Activated CD4-positive, alpha-beta T cell treated with anti-CD3 and anti-CD28 coated beads, Interleukin-2, amount 50 U/mL, for 16 hours (primary cell): ENCODE results near the gene PCDHGA9.
"Not testable (repeated sequence)": the region's sequence is repeated elsewhere in the genome, so short reads cannot be mapped to it uniquely, and the experiment has no call there.

Experiments used
- DNase-seq: peaks from one replicate; pipeline ENCODE4 v3.0.0-alpha.2; 2020

The PCDHGA9 gene

GRCh38 chr5:141384471-141385267, 17.9 kb upstream of the PCDHGA9 start:
- no peak for DNase-seq

- DNase-seq: peak; percentile 26
These were observed 14.8 kb upstream of the PCDHGA9 start, which contains the start of gene PCDHGB4 for GRCh38 chr5:141387557-141388311. Gene PCDHGB4 (plus strand): TSS chr5:141387698. CDS start chr5:141387885, 187 bp downstream.

GRCh38 chr5:141388661-141389060, 13.9 kb upstream of the PCDHGA9 start:
- no peak for DNase-seq

DNA sequence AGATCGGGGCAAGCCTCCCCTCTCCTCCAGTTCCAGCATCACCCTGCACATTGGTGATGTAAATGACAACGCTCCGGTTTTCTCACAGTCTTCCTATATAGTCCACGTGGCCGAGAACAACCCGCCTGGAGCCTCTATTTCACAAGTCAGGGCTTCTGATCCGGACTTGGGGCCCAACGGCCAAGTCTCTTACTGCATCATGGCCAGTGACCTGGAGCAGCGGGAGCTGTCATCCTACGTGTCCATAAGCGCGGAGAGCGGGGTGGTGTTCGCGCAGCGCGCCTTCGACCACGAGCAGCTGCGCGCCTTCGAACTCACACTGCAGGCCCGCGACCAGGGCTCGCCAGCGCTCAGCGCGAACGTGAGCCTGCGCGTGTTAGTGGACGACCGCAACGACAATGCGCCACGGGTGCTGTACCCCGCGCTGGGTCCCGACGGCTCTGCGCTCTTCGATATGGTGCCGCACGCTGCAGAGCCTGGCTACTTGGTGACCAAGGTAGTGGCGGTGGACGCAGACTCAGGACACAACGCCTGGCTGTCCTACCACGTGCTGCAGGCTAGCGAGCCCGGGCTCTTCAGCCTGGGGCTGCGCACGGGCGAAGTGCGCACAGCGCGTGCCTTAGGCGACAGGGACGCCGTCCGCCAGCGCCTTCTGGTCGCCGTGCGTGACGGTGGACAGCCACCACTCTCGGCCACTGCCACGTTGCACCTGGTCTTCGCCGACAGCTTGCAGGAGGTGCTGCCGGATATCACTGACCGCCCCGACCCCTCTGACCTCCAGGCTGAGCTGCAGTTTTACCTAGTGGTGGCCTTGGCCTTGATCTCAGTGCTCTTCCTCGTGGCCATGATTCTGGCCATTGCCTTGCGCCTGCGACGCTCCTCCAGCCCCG, 13.2 kb upstream of the PCDHGA9 start:
- DNase-seq: no peak

GRCh38 chr5:141392429-141393198, 10.0 kb upstream of the PCDHGA9 start, which contains the start of gene PCDHGA8:
Gene PCDHGA8 (plus strand): TSS chr5:141392633. CDS start chr5:141392814, 181 bp downstream.
- no peak for DNase-seq

DNA sequence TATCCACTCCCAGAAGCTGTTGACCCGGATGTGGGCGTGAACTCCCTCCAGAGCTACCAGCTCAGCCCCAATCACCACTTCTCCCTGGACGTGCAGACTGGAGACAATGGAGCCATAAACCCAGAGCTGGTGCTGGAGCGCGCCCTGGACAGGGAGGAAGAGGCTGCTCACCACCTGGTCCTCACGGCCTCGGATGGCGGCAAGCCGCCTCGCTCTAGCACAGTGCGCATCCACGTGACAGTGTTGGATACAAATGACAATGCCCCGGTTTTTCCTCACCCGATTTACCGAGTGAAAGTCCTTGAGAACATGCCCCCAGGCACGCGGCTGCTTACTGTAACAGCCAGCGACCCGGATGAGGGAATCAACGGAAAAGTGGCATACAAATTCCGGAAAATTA, 9.3 kb upstream of the PCDHGA9 start:
- no peak for DNase-seq

- not testable (repeated sequence) for DNase-seq
These were observed 8.0 kb upstream of the PCDHGA9 start for GRCh38 chr5:141394401-141395187.

- DNase-seq: peak; percentile 48
These were observed 4.6 kb upstream of the PCDHGA9 start, which contains the start of gene PCDHGB5 for GRCh38 chr5:141397756-141398551. Gene PCDHGB5 (plus strand): TSS chr5:141397947. CDS start chr5:141398128, 181 bp downstream.

DNA sequence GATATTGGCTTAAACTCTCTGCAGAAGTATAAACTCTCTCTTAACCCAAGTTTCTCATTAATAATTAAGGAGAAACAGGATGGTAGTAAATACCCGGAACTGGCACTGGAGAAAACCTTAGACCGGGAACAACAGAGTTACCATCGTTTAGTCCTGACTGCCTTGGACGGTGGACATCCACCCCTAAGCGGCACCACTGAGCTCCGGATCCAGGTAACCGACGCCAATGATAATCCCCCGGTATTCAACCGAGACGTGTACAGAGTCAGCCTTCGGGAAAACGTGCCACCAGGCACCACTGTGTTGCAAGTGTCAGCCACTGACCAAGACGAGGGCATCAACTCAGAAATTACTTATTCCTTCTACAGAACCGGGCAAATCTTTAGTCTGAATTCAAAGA, 4.0 kb upstream of the PCDHGA9 start:
- no peak for DNase-seq

- no peak for DNase-seq
These were observed 2.9 kb upstream of the PCDHGA9 start for GRCh38 chr5:141399555-141400258.

- no peak for DNase-seq
These were observed 809 bp downstream of the PCDHGA9 start for GRCh38 chr5:141403387-141403786.

- DNase-seq: peak; percentile 31
These were observed 5.4 kb downstream of the PCDHGA9 start, which contains the start of gene PCDHGB6 for GRCh38 chr5:141407790-141408505. Gene PCDHGB6 (plus strand): TSS chr5:141408021. CDS start chr5:141408203, 182 bp downstream.

GRCh38 chr5:141409598-141410306, 7.2 kb downstream of the PCDHGA9 start:
- DNase-seq: no peak

GRCh38 chr5:141411575-141411974, 9.0 kb downstream of the PCDHGA9 start:
- DNase-seq: no peak

GRCh38 chr5:141412854-141413539, 10.4 kb downstream of the PCDHGA9 start, which contains the start of gene PCDHGA10:
Gene PCDHGA10 (plus strand): TSS chr5:141412987. CDS start chr5:141413176, 189 bp downstream.
- DNase-seq: peak; percentile 57

DNA sequence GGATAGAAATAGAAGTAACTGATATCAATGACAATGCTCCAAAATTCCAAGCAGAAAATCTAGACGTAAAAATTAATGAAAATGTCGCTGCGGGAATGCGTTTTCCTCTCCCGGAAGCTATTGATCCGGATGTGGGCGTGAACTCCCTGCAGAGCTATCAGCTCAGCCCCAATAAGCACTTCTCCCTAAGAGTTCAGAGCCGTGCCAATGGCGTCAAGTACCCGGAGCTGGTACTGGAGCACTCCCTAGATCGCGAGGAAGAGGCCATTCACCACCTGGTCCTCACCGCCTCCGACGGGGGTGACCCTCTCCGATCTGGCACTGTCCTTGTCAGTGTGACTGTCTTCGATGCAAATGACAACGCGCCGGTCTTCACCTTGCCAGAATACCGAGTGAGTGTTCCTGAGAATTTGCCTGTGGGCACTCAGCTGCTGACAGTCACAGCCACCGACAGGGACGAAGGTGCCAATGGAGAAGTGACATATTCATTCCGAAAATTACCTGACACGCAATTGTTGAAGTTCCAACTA, 11.0 kb downstream of the PCDHGA9 start:
- DNase-seq: no peak
